Keratinocyte (primary cell): ENCODE data around the gene MIOX. TPM values are rescaled to one million over a fixed set of nuclear protein-coding genes. Genes with fewer than 3 reads are reported as not detected.

Source experiments
- DNase-seq: peaks from one replicate; pipeline ENCODE4 v3.0.0-alpha.2; 2011; ENCODE audit warnings: low read depth, missing footprints, low spot score
- FAIRE-seq: peaks from 2 replicates; lab custom pipeline; 2011; peaks lifted over from hg19 to GRCh38; lab: Jason Lieb, UNC
- H2AFZ ChIP-seq: 2 replicates; pipeline ENCODE4 v1.6.0; 2012; ENCODE audit warnings: low read length, control low read depth, inconsistent platforms; ENCODE audit not compliant: control insufficient read depth
- H3K27ac ChIP-seq: 2 replicates; pipeline ENCODE4 v1.5.1; 2011; ENCODE audit warnings: low read length; ENCODE audit not compliant: control insufficient read depth, insufficient read depth
- H3K27me3 ChIP-seq: 3 replicates; pipeline ENCODE4 v1.6.0; 2011; ENCODE audit warnings: low read length; ENCODE audit not compliant: control insufficient read depth, insufficient read depth; ENCODE audit errors: extremely low read depth
- H3K36me3 ChIP-seq, 2 experiments: 2 replicates in 1 of 2; 3 replicates in 1 of 2; pipeline ENCODE4 v1.5.1; 2011; ENCODE audit warnings: low read length in 2 of 2, mild to moderate bottlenecking in 1 of 2; ENCODE audit not compliant: control insufficient read depth in 2 of 2, insufficient read depth in 2 of 2; ENCODE audit errors: extremely low read depth in 1 of 2
- H3K4me1 ChIP-seq: 3 replicates; pipeline ENCODE4 v1.5.1; 2011; ENCODE audit warnings: low read length; ENCODE audit not compliant: control insufficient read depth, insufficient read depth; ENCODE audit errors: extremely low read depth
- H3K4me2 ChIP-seq: 3 replicates; pipeline ENCODE4 v1.6.0; 2011; ENCODE audit warnings: low read depth, low read length; ENCODE audit not compliant: control insufficient read depth, insufficient read depth; ENCODE audit errors: extremely low read depth
- H3K4me3 ChIP-seq, 3 experiments: fragments of 200-600 bp in 1 of 3; sonication (generic) in 1 of 3; 2 replicates in 2 of 3; 3 replicates in 1 of 3; pipeline ENCODE4 v1.5.1; 2011 to 2016; ENCODE audit warnings: low read length in 3 of 3, mild to moderate bottlenecking in 3 of 3, control low read depth in 2 of 3, inconsistent platforms in 1 of 3, low read depth in 1 of 3, mixed read lengths in 1 of 3, mixed run types in 1 of 3, moderate library complexity in 1 of 3; ENCODE audit not compliant: control insufficient read depth in 2 of 3, insufficient read depth in 2 of 3; ENCODE audit errors: extremely low read depth in 1 of 3
- H3K79me2 ChIP-seq: 2 replicates; pipeline ENCODE4 v1.6.0; 2012; ENCODE audit warnings: low read length; ENCODE audit not compliant: control insufficient read depth, insufficient read depth
- H3K9ac ChIP-seq: 3 replicates; pipeline ENCODE4 v1.6.0; 2011; ENCODE audit warnings: low read length; ENCODE audit not compliant: control insufficient read depth, insufficient read depth; ENCODE audit errors: extremely low read depth
- H3K9me1 ChIP-seq: 3 replicates; pipeline ENCODE4 v1.6.0; 2011; ENCODE audit warnings: low read length; ENCODE audit not compliant: control insufficient read depth, insufficient read depth; ENCODE audit errors: extremely low read depth
- H3K9me3 ChIP-seq: 2 replicates; pipeline ENCODE4 v1.5.1; 2012; ENCODE audit warnings: low read depth, low read length; ENCODE audit not compliant: control insufficient read depth
- H4K20me1 ChIP-seq: 3 replicates; pipeline ENCODE4 v1.6.0; 2011; ENCODE audit warnings: low read length; ENCODE audit not compliant: control insufficient read depth, insufficient read depth; ENCODE audit errors: extremely low read depth
- CTCF ChIP-seq, 3 experiments: IDR thresholded peaks in 1 of 3; conservative IDR thresholded peaks in 1 of 3; optimal IDR thresholded peaks in 1 of 3; 2 replicates in 2 of 3; 3 replicates in 1 of 3; pipeline versions ENCODE3 to v1.5.1; 2011; ENCODE audit warnings: low read length in 3 of 3, mild to moderate bottlenecking in 3 of 3, moderate library complexity in 2 of 3, control low read depth in 1 of 3, inconsistent platforms in 1 of 3; ENCODE audit not compliant: insufficient read depth in 2 of 3; ENCODE audit errors: extremely low read depth in 1 of 3
- EZH2 ChIP-seq: IDR thresholded peaks from one replicate; pipeline ENCODE4 v1.6.1; 2012; ENCODE audit warnings: inconsistent platforms, mild to moderate bottlenecking, low read length, moderate library complexity
- dilution Hi-C: fragments of 300-500 bp; cut with MboI; formaldehyde crosslinking; loops from one replicate; pipeline ENCODE4 v1.7.0; 2020; ENCODE audit warnings: low sequenced_read_pairs; ENCODE audit not compliant: extremely low pct_ligation_motif_present
- polyA plus RNA-seq, 5 experiments: library from polyadenylated mRNA; depleted of rRNA in 3 of 5; stranded (reverse) in 3 of 5; stranded (forward) in 1 of 5; unstranded in 1 of 5; fragments of >200 nt; gene quantifications; 1 replicate in 1 of 5; 2 replicates in 3 of 5; 3 replicates in 1 of 5; pipeline versions ENCODE4 v1.2.1 to v1.2.3, GENCODE V29; 2011 to 2012; ENCODE audit warnings: missing spikeins in 2 of 5, low read depth in 1 of 5, low replicate concordance in 1 of 5

The MIOX gene
- polyA plus RNA-seq, 1 donor (not counting 4 experiments of a cell fraction or from before 2014, with no cell fraction given) = not detected

- Histone ChIP-seq H4K20me1 (no peaks in the 10 kb centered on the region), H3K27ac (no peak overlapping the region), H3K4me3 (no peak overlapping the region), H3K9me1 (no peaks in the 10 kb centered on the region), H3K9me3 (no peaks in the 10 kb centered on the region), H3K4me1 (peaks cover 16% of the 10 kb centered on the region), H3K9ac (no peak overlapping the region), H3K36me3 (peaks cover 22 to 29% of the 10 kb centered on the region in 2 experiments), H3K27me3 (no peaks in the 10 kb centered on the region), H2AFZ (no peak overlapping the region), H3K79me2 (peaks cover 24% of the 10 kb centered on the region), H3K4me2 (no peak overlapping the region)
- DNase-seq (no peak), FAIRE-seq (no peak)
- dilution Hi-C loops = no loop called here
- TF ChIP-seq EZH2 (no peak), CTCF (optimal IDR thresholded peaks at IDR 0.05 in 1 of 3, IDR thresholded peaks at IDR 0.05 in 1 of 3, conservative IDR thresholded peaks at IDR 0.05 in 1 of 3; ENCODE audit: extremely low read depth in 1 of 3, insufficient read depth in 2 of 3, low read length in 3 of 3) (no peak)
These were observed 36.8 kb downstream of the MIOX start for GRCh38 chr22:50523458-50523805.

GRCh38 chr22:50523806-50524675, 37.4 kb downstream of the MIOX start:
- H3K27ac ChIP-seq = peak overlapping the region; percentile 70

More at GRCh38 chr22:50523806-50524675, 37.4 kb downstream of the MIOX start:
- Histone ChIP-seq H3K9ac (peak overlapping the region; percentile 85), H3K4me2 (peak overlapping the region; percentile 69), H2AFZ (no peak overlapping the region), H3K27me3 (no peaks in the 10 kb centered on the region), H3K4me3 (peak overlapping the region; percentile 72 to 81 (median 79)), H3K4me1 (peaks cover 16% of the 10 kb centered on the region), H3K79me2 (peaks cover 24% of the 10 kb centered on the region), H4K20me1 (no peaks in the 10 kb centered on the region), H3K9me3 (no peaks in the 10 kb centered on the region), H3K36me3 (peaks cover 20 to 29% of the 10 kb centered on the region in 2 experiments), H3K9me1 (no peaks in the 10 kb centered on the region)
- dilution Hi-C loops = no loop called here
- DNase-seq = no peak
- no peak for TF ChIP-seq CTCF (optimal IDR thresholded peaks at IDR 0.05 in 1 of 3, IDR thresholded peaks at IDR 0.05 in 1 of 3, conservative IDR thresholded peaks at IDR 0.05 in 1 of 3; ENCODE audit: extremely low read depth in 1 of 3, insufficient read depth in 2 of 3, low read length in 3 of 3)
- no peak for FAIRE-seq
